ENCODE data around the gene PCDHA3. TPM values are rescaled to one million over a fixed set of nuclear protein-coding genes. Genes with fewer than 3 reads are reported as not detected.
"Not testable (repeated sequence)": the region's sequence is repeated elsewhere in the genome, so short reads cannot be mapped to it uniquely, and the experiment has no call there.

PCDHA3 gene
- total and polyA plus RNA-seq, 2 of the 4 experiments (the other 2 are of a cell fraction): under 0.01 to 0.03 TPM

GRCh38 chr5:140833993-140834392 is 33.1 kb downstream of the PCDHA3 start, which contains the start of gene PCDHA7:
Gene PCDHA7, plus strand, starts transcription at chr5:140834269. Its CDS starts 115 bp downstream, at chr5:140834384.
- H3K4me3 ChIP-seq (ENCODE audit: insufficient read depth, low read depth, low read length): 0 out of 2 replicates have a peak within 1 kb of the TSS, but pooled peaks have one; percentile 7
- no peak within 1 kb of the TSS for H2BK5ac ChIP-seq (ENCODE audit: low read depth, low read length, poor library complexity, severe bottlenecking)
- H3K9ac ChIP-seq (ENCODE audit: low read depth, low read length): no peak within 1 kb of the TSS
- no peaks in the 10 kb centered on the region for H3K79me1 ChIP-seq (ENCODE audit: low read depth in 1 of 2, low read length in 2 of 2)
- no peak within 1 kb of the TSS for H2BK15ac ChIP-seq (ENCODE audit: low read depth, low read length)
- H3K4me2 ChIP-seq (ENCODE audit: low read depth, low read length): no peak within 1 kb of the TSS
- no peak within 1 kb of the TSS for H2AK5ac ChIP-seq (ENCODE audit: low read depth, low read length)
- H4K5ac ChIP-seq (ENCODE audit: low read depth, low read length): no peak within 1 kb of the TSS
- no peak within 1 kb of the TSS for H3K23ac ChIP-seq (ENCODE audit: low read depth, low read length)
- H3K9me1 ChIP-seq (ENCODE audit: insufficient read depth, low read length): no peaks in the 10 kb centered on the region
- no peak within 1 kb of the TSS for H2BK20ac ChIP-seq (ENCODE audit: low read depth, low read length)
- H3K36me3 ChIP-seq (ENCODE audit: control insufficient read depth, insufficient read depth, low read length): no peaks in the 10 kb centered on the region
- peaks cover 22% of the 10 kb centered on the region for H3K9me3 ChIP-seq (ENCODE audit: control insufficient read depth, insufficient read depth, low read length)
- no peak within 1 kb of the TSS for H3K4ac ChIP-seq (ENCODE audit: low read depth, low read length)
- dilution Hi-C loops (cut with HindIII; ENCODE audit: low sequenced_read_pairs, unreplicated experiment) (no loop called here), intact Hi-C loops (cut with micrococcal nuclease) (no loop called here), in situ Hi-C loops (cut with MboI; ENCODE audit: low sequenced_read_pairs) (no loop called here)
- H2AFZ ChIP-seq (replicated peaks; ENCODE audit: low read length, poor library complexity): peak within 1 kb of the TSS; percentile 49
- BruUV-seq (replicated peaks): no TSS peak
- H4K20me1 ChIP-seq (ENCODE audit: insufficient read depth, low read length): no peaks in the 10 kb centered on the region
- ChIA-PET POLR2A (ENCODE audit: unreplicated experiment) (no interaction called here), CTCF (no interaction called here)
- H3K27me3 ChIP-seq (ENCODE audit: control insufficient read depth, insufficient read depth, low read length): no peaks in the 10 kb centered on the region
- H3K14ac ChIP-seq (replicated peaks; ENCODE audit: low read depth, low read length): no peak within 1 kb of the TSS
- no peak within 1 kb of the TSS for H3K27ac ChIP-seq (ENCODE audit: insufficient read depth, low read length)
- ATAC-seq (ENCODE audit: low read depth) (no peak), DNase-seq (peak; percentile 2)
- no peak within 1 kb of the TSS for H2AK9ac ChIP-seq (replicated peaks; ENCODE audit: low read depth, low read length, poor library complexity)
- no peaks in the 10 kb centered on the region for H3K4me1 ChIP-seq (ENCODE audit: control insufficient read depth, insufficient read depth, low read length)
- no peak within 1 kb of the TSS for H4K8ac ChIP-seq (ENCODE audit: low read depth in 2 of 2, low read length in 2 of 2)
- no CpG with 5 or more reads among the region's 8 CpGs for WGBS, 2 experiments (ENCODE audit: extremely low coverage in 2 of 2, insufficient read length in 1 of 2)
- H3K18ac ChIP-seq (ENCODE audit: low read depth, low read length): no peak within 1 kb of the TSS
- TF ChIP-seq CTCF (conservative IDR thresholded peaks at IDR 0.05; ENCODE audit: low read depth, low read length) (peak; percentile 15; the same call in 1 of the 2 replicates), MXI1 (IDR thresholded peaks at IDR 0.05; ENCODE audit: borderline replicate concordance, low read depth, low read length) (no peak)
- H2BK120ac ChIP-seq (ENCODE audit: low read depth, low read length): no peak within 1 kb of the TSS
- H4K91ac ChIP-seq (ENCODE audit: insufficient read depth, low read depth, low read length): no peak within 1 kb of the TSS
- H3K56ac ChIP-seq (ENCODE audit: extremely low read depth, insufficient read depth, low read length): no peak within 1 kb of the TSS

GRCh38 chr5:140834439-140835008 is 33.7 kb downstream of the PCDHA3 start:
- peak overlapping the region; percentile 49 for H2AFZ ChIP-seq (replicated peaks; ENCODE audit: low read length, poor library complexity)
- H2BK120ac ChIP-seq (ENCODE audit: low read depth, low read length); H3K14ac ChIP-seq (replicated peaks; ENCODE audit: low read depth, low read length); H4K20me1 ChIP-seq (ENCODE audit: insufficient read depth, low read length); ATAC-seq (ENCODE audit: low read depth); CTCF ChIA-PET; H3K4ac ChIP-seq (ENCODE audit: low read depth, low read length); H3K27me3 ChIP-seq (ENCODE audit: control insufficient read depth, insufficient read depth, low read length); H3K36me3 ChIP-seq (ENCODE audit: control insufficient read depth, insufficient read depth, low read length); H3K79me1 ChIP-seq (ENCODE audit: low read depth in 1 of 2, low read length in 2 of 2); H3K4me2 ChIP-seq (ENCODE audit: low read depth, low read length); H3K23ac ChIP-seq (ENCODE audit: low read depth, low read length); BruUV-seq (replicated peaks); H3K18ac ChIP-seq (ENCODE audit: low read depth, low read length); H2AK5ac ChIP-seq (ENCODE audit: low read depth, low read length); H2BK15ac ChIP-seq (ENCODE audit: low read depth, low read length); H3K27ac ChIP-seq (ENCODE audit: insufficient read depth, low read length); H2BK20ac ChIP-seq (ENCODE audit: low read depth, low read length); H2BK5ac ChIP-seq (ENCODE audit: low read depth, low read length, poor library complexity, severe bottlenecking); H3K56ac ChIP-seq (ENCODE audit: extremely low read depth, insufficient read depth, low read length); in situ Hi-C loops (cut with MboI; ENCODE audit: low sequenced_read_pairs); H2AK9ac ChIP-seq (replicated peaks; ENCODE audit: low read depth, low read length, poor library complexity); H4K5ac ChIP-seq (ENCODE audit: low read depth, low read length); DNase-seq; H4K8ac ChIP-seq (ENCODE audit: low read depth in 2 of 2, low read length in 2 of 2); dilution Hi-C loops (cut with HindIII; ENCODE audit: low sequenced_read_pairs, unreplicated experiment); intact Hi-C loops (cut with micrococcal nuclease); POLR2A ChIA-PET (ENCODE audit: unreplicated experiment); H3K9me1 ChIP-seq (ENCODE audit: insufficient read depth, low read length); H3K9ac ChIP-seq (ENCODE audit: low read depth, low read length); H4K91ac ChIP-seq (ENCODE audit: insufficient read depth, low read depth, low read length); H3K4me1 ChIP-seq (ENCODE audit: control insufficient read depth, insufficient read depth, low read length): not testable (repeated sequence)
- peaks cover 21% of the 10 kb centered on the region for H3K9me3 ChIP-seq (ENCODE audit: control insufficient read depth, insufficient read depth, low read length)
- H3K4me3 ChIP-seq (ENCODE audit: insufficient read depth, low read depth, low read length): 0 out of 2 replicates have a peak overlapping the region, but pooled peaks have one; percentile 7
- WGBS, 2 experiments (ENCODE audit: extremely low coverage in 2 of 2, insufficient read length in 1 of 2): 40% methylated on average over 2 of the region's 38 CpGs; no CpG with 5 or more reads in 1 of the 2 experiments

Data from IMR-90 (cell line).